ENCODE data around the gene PHC3. TPM values are rescaled to one million over a fixed set of nuclear protein-coding genes. Genes with fewer than 3 reads are reported as not detected.
A peak's percentile ranks its signal among the peaks of the same experiment; 100 is the strongest.

PHC3 gene
- total and polyA plus RNA-seq, 2 of the 13 experiments (the other 11 are each of a cell fraction or from before 2014, with no cell fraction given) = 24.1 to 49.0 TPM

DNA sequence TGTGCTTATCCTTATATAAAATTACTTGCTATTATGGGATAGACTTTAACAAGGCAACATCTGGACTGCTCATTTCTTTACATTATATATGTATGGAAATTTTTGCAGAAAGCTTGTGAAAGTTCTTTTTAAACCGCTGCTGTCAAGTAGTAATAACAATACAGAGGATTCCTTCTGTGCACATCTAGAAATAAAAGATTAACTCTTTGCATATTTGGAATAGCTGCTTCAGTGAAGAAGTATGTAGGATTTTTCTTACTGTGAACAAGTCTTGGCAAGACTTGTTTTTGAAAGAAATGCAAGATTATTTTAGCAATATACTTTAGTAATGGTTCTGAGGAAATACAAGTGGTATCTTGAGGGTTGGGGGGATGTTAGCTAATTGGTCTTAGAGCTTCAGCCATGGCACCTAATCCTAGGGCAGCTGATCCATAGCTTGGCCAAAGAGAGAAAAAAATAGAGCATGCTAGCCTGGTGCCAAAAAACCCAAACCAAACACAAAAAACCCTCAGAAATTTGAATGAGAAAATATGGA lies 45.0 kb upstream of the PHC3 start (continued):
- TF ChIP-seq ZKSCAN1 (IDR thresholded peaks at IDR 0.05; ENCODE audit: low read length) (no peak), POLR2AphosphoS2 (IDR thresholded peaks at IDR 0.05; ENCODE audit: low read depth, low read length) (no peak), ZNF446 (CRISPR knock-in tag; IDR thresholded peaks at IDR 0.05) (no peak), THAP11 (CRISPR knock-in tag; IDR thresholded peaks at IDR 0.05) (no peak)
- TF ChIP-seq, protein P1, sequence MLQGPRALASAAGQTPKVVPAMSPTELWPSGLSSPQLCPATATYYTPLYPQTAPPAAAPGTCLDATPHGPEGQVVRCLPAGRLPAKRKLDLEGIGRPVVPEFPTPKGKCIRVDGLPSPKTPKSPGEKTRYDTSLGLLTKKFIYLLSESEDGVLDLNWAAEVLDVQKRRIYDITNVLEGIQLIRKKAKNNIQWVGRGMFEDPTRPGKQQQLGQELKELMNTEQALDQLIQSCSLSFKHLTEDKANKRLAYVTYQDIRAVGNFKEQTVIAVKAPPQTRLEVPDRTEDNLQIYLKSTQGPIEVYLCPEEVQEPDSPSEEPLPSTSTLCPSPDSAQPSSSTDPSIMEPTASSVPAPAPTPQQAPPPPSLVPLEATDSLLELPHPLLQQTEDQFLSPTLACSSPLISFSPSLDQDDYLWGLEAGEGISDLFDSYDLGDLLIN (CRISPR knock-in tag; IDR thresholded peaks at IDR 0.05; ENCODE audit: borderline replicate concordance) = no peak

DNA sequence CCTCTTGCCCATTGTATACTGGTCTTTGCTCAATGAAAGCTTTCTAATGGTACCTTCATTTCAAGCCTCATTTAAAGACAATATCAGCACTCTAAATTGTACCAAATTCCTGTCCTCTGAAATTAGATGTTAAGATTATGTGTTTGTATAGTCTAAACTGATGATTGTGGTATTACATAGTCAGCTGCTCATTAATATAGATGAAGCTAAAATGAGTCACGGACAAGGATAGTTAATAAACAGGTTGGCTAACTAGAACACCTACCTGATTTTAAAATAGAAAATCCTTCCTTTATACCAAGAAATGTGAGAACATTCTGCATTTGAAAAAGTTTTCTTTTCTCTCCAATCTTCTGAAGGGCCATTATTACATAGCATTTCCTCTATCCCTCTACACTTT lies 43.6 kb upstream of the PHC3 start:
- no peak for FAIRE-seq
- Histone ChIP-seq H3K4me2 (ENCODE audit: low read depth, low read length) (no peak overlapping the region), H4K20me1 (ENCODE audit: insufficient read depth, low read length) (no peaks in the 10 kb centered on the region), H3K4me1 (ENCODE audit: insufficient read depth, low read length) (peaks cover 45% of the 10 kb centered on the region), H3K27ac (ENCODE audit: extremely low read length, insufficient read depth, low read length) (no peak overlapping the region), H3K4me3 (replicated peaks in 1 of 3; ENCODE audit: insufficient read depth in 1 of 3, low read depth in 2 of 3, low read length in 3 of 3) (no peak overlapping the region), H3K9me3 (ENCODE audit: low read length) (no peaks in the 10 kb centered on the region), H3K9ac (ENCODE audit: insufficient read depth, low read depth, low read length) (no peak overlapping the region), H3K79me2 (ENCODE audit: insufficient read depth, low read length) (peaks cover 59% of the 10 kb centered on the region), H3K27me3 (ENCODE audit: control insufficient read depth in 1 of 2, insufficient read depth in 2 of 2, low read length in 2 of 2) (no peaks in the 10 kb centered on the region; a peak in 1 of 5 replicates), H2AFZ (ENCODE audit: low read length) (no peak overlapping the region), H3K36me3 (replicated peaks in 1 of 2; ENCODE audit: control insufficient read depth in 1 of 2, insufficient read depth in 2 of 2, low read length in 2 of 2) (no peaks in the 10 kb centered on the region)
- intact Hi-C loops (cut with micrococcal nuclease; ENCODE audit: unreplicated experiment) (no loop called here), in situ Hi-C loops (cut with HindIII; ENCODE audit: extremely low pct_ligation_motif_present, low pct_unique_long_range_greater_than_20kb) (no loop called here)
- ChIA-PET CTCF (ENCODE audit: low intra/inter-chr PET ratio, low total read pairs) (no interaction called here), POLR2A (no interaction called here)
- DNase-seq (ENCODE audit: low spot score) = no peak
- no peak for ATAC-seq
- TSS peak; percentile 37 for BruUV-seq (replicated peaks)
- no peak for TF ChIP-seq GLI4 (CRISPR knock-in tag; IDR thresholded peaks at IDR 0.05; ENCODE audit: borderline replicate concordance)
- no peak for TF ChIP-seq WIZ (CRISPR knock-in tag; IDR thresholded peaks at IDR 0.05)
- TF ChIP-seq ZNF260 (CRISPR knock-in tag; IDR thresholded peaks at IDR 0.05; ENCODE audit: borderline replicate concordance, low read depth) = no peak
- TF ChIP-seq, protein P2, sequence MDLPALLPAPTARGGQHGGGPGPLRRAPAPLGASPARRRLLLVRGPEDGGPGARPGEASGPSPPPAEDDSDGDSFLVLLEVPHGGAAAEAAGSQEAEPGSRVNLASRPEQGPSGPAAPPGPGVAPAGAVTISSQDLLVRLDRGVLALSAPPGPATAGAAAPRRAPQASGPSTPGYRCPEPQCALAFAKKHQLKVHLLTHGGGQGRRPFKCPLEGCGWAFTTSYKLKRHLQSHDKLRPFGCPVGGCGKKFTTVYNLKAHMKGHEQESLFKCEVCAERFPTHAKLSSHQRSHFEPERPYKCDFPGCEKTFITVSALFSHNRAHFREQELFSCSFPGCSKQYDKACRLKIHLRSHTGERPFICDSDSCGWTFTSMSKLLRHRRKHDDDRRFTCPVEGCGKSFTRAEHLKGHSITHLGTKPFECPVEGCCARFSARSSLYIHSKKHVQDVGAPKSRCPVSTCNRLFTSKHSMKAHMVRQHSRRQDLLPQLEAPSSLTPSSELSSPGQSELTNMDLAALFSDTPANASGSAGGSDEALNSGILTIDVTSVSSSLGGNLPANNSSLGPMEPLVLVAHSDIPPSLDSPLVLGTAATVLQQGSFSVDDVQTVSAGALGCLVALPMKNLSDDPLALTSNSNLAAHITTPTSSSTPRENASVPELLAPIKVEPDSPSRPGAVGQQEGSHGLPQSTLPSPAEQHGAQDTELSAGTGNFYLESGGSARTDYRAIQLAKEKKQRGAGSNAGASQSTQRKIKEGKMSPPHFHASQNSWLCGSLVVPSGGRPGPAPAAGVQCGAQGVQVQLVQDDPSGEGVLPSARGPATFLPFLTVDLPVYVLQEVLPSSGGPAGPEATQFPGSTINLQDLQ (CRISPR knock-in tag; IDR thresholded peaks at IDR 0.05) = no peak
- TF ChIP-seq ZSCAN22 (CRISPR knock-in tag; IDR thresholded peaks at IDR 0.05) = no peak
- no peak for TF ChIP-seq PAWR (CRISPR knock-in tag; IDR thresholded peaks at IDR 0.05; ENCODE audit: borderline replicate concordance)
- TF ChIP-seq NCOR1 (IDR thresholded peaks at IDR 0.05; ENCODE audit: borderline replicate concordance, low read length) = no peak
- TF ChIP-seq, protein P3, sequence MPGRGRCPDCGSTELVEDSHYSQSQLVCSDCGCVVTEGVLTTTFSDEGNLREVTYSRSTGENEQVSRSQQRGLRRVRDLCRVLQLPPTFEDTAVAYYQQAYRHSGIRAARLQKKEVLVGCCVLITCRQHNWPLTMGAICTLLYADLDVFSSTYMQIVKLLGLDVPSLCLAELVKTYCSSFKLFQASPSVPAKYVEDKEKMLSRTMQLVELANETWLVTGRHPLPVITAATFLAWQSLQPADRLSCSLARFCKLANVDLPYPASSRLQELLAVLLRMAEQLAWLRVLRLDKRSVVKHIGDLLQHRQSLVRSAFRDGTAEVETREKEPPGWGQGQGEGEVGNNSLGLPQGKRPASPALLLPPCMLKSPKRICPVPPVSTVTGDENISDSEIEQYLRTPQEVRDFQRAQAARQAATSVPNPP (CRISPR knock-in tag; IDR thresholded peaks at IDR 0.05) = no peak
- TF ChIP-seq ZFP1 (CRISPR knock-in tag; IDR thresholded peaks at IDR 0.05) = no peak
- TF ChIP-seq GFI1 (CRISPR knock-in tag; IDR thresholded peaks at IDR 0.05; ENCODE audit: borderline replicate concordance) = no peak
- 97% methylated on average over 1 of the region's 1 CpG for WGBS (ENCODE audit: low lambda C conversion rate)
